ENCODE measurements around the gene ATAD1. TPM values are rescaled to one million over a fixed set of nuclear protein-coding genes. Genes with fewer than 3 reads are reported as not detected.
"Not testable (repeated sequence)": the region's sequence is repeated elsewhere in the genome, so short reads cannot be mapped to it uniquely, and the experiment has no call there.

The ATAD1 gene
- total RNA-seq, 1 experiment from 2014 or later = 41.6 TPM

- Histone ChIP-seq H3K27me3 (ENCODE audit: low read length) (no peaks in the 10 kb centered on the region), H3K4me1 (ENCODE audit: low read length) (peaks cover 24% of the 10 kb centered on the region), H3K27ac (ENCODE audit: low read length) (peak within 1 kb of the TSS; percentile 97), H3K79me2 (ENCODE audit: low read length) (peaks cover 43% of the 10 kb centered on the region), H3K4me3 (ENCODE audit: low read length) (peak within 1 kb of the TSS; percentile 69), H3K9ac (ENCODE audit: low read length) (peak within 1 kb of the TSS; percentile 96), H3K9me3 (ENCODE audit: low read length) (no peaks in the 10 kb centered on the region), H4K20me1 (ENCODE audit: insufficient read depth, low read depth, low read length) (no peaks in the 10 kb centered on the region), H3K4me2 (ENCODE audit: low read depth, low read length, poor library complexity, severe bottlenecking) (peak within 1 kb of the TSS; percentile 93), H2AFZ (ENCODE audit: low read length) (no peak within 1 kb of the TSS), H3K9me2 (replicated peaks; ENCODE audit: insufficient read depth, low read length) (no peaks in the 10 kb centered on the region), H3K36me3 (ENCODE audit: insufficient read depth, low read length) (peaks cover 38% of the 10 kb centered on the region)
- peak; percentile 93 for DNase-seq
Observed at GRCh38 chr10:87863053-87863943, 45.3 kb upstream of the ATAD1 start, which contains the start of the genes KLLN and PTEN. TSS of gene KLLN (minus strand) at chr10:87863533. CDS start at chr10:87862487, 1,046 bp downstream. TSS of gene PTEN (plus strand) at chr10:87863625. CDS start at chr10:87864470, 845 bp downstream.

- Histone ChIP-seq H3K36me3 (ENCODE audit: insufficient read depth, low read length) (peaks cover 32% of the 10 kb centered on the region), H3K9me3 (ENCODE audit: low read length) (no peaks in the 10 kb centered on the region), H3K4me2 (ENCODE audit: low read depth, low read length, poor library complexity, severe bottlenecking) (peak overlapping the region; percentile 93), H3K27ac (ENCODE audit: low read length) (peak overlapping the region; percentile 97), H3K9ac (ENCODE audit: low read length) (peak overlapping the region; percentile 96), H3K79me2 (ENCODE audit: low read length) (peaks cover 36% of the 10 kb centered on the region), H4K20me1 (ENCODE audit: insufficient read depth, low read depth, low read length) (no peaks in the 10 kb centered on the region), H3K27me3 (ENCODE audit: low read length) (no peaks in the 10 kb centered on the region), H3K4me3 (ENCODE audit: low read length) (peak overlapping the region; percentile 69), H3K4me1 (ENCODE audit: low read length) (peaks cover 19% of the 10 kb centered on the region), H2AFZ (ENCODE audit: low read length) (no peak overlapping the region), H3K9me2 (replicated peaks; ENCODE audit: insufficient read depth, low read length) (no peaks in the 10 kb centered on the region)
- no peak for DNase-seq
Observed at GRCh38 chr10:87862679-87863052, 44.6 kb upstream of the ATAD1 start.

GRCh38 chr10:87861953-87862678 lies 44.1 kb upstream of the ATAD1 start:
- peak; percentile 96 for DNase-seq
- H3K4me3 ChIP-seq (ENCODE audit: low read length) = peak overlapping the region; percentile 69

GRCh38 chr10:87861566-87861952 lies 43.5 kb upstream of the ATAD1 start:
- Histone ChIP-seq H3K4me1 (ENCODE audit: low read length) (peaks cover 19% of the 10 kb centered on the region), H2AFZ (ENCODE audit: low read length) (no peak overlapping the region), H3K9me3 (ENCODE audit: low read length) (no peaks in the 10 kb centered on the region), H3K27ac (ENCODE audit: low read length) (peak overlapping the region; percentile 97), H3K36me3 (ENCODE audit: insufficient read depth, low read length) (peaks cover 22% of the 10 kb centered on the region), H3K4me2 (ENCODE audit: low read depth, low read length, poor library complexity, severe bottlenecking) (peak overlapping the region; percentile 93), H3K27me3 (ENCODE audit: low read length) (no peaks in the 10 kb centered on the region), H3K79me2 (ENCODE audit: low read length) (peaks cover 25% of the 10 kb centered on the region), H4K20me1 (ENCODE audit: insufficient read depth, low read depth, low read length) (no peaks in the 10 kb centered on the region), H3K9me2 (replicated peaks; ENCODE audit: insufficient read depth, low read length) (no peaks in the 10 kb centered on the region), H3K9ac (ENCODE audit: low read length) (peak overlapping the region; percentile 96), H3K4me3 (ENCODE audit: low read length) (peak overlapping the region; percentile 69)
- DNase-seq = peak; percentile 71

More at GRCh38 chr10:87861953-87862678, 44.1 kb upstream of the ATAD1 start:
- Histone ChIP-seq H3K36me3 (ENCODE audit: insufficient read depth, low read length) (peaks cover 27% of the 10 kb centered on the region), H3K79me2 (ENCODE audit: low read length) (peaks cover 31% of the 10 kb centered on the region), H3K4me1 (ENCODE audit: low read length) (peaks cover 19% of the 10 kb centered on the region), H3K27me3 (ENCODE audit: low read length) (no peaks in the 10 kb centered on the region), H3K9ac (ENCODE audit: low read length) (peak overlapping the region; percentile 96), H2AFZ (ENCODE audit: low read length) (no peak overlapping the region), H3K4me2 (ENCODE audit: low read depth, low read length, poor library complexity, severe bottlenecking) (peak overlapping the region; percentile 93), H4K20me1 (ENCODE audit: insufficient read depth, low read depth, low read length) (no peaks in the 10 kb centered on the region), H3K27ac (ENCODE audit: low read length) (peak overlapping the region; percentile 97), H3K9me3 (ENCODE audit: low read length) (no peaks in the 10 kb centered on the region), H3K9me2 (replicated peaks; ENCODE audit: insufficient read depth, low read length) (no peaks in the 10 kb centered on the region)

GRCh38 chr10:87860816-87861403 lies 42.9 kb upstream of the ATAD1 start:
- Histone ChIP-seq H3K4me1 (ENCODE audit: low read length) (peaks cover 19% of the 10 kb centered on the region), H3K79me2 (ENCODE audit: low read length) (peaks cover 19% of the 10 kb centered on the region), H3K4me2 (ENCODE audit: low read depth, low read length, poor library complexity, severe bottlenecking) (peak overlapping the region; percentile 93), H3K27ac (ENCODE audit: low read length) (peak overlapping the region; percentile 97), H3K36me3 (ENCODE audit: insufficient read depth, low read length) (peaks cover 16% of the 10 kb centered on the region), H3K27me3 (ENCODE audit: low read length) (no peaks in the 10 kb centered on the region), H3K9me3 (ENCODE audit: low read length) (no peaks in the 10 kb centered on the region), H3K4me3 (ENCODE audit: low read length) (peak overlapping the region; percentile 69), H2AFZ (ENCODE audit: low read length) (no peak overlapping the region), H4K20me1 (ENCODE audit: insufficient read depth, low read depth, low read length) (no peaks in the 10 kb centered on the region), H3K9ac (ENCODE audit: low read length) (peak overlapping the region; percentile 96), H3K9me2 (replicated peaks; ENCODE audit: insufficient read depth, low read length) (no peaks in the 10 kb centered on the region)
- DNase-seq = peak; percentile 56

- H3K36me3 ChIP-seq (ENCODE audit: insufficient read depth, low read length) = peaks cover 9% of the 10 kb centered on the region; the same call in 1 of the 2 replicates
- H3K4me1 ChIP-seq (ENCODE audit: low read length) = peaks cover 19% of the 10 kb centered on the region
- H3K27ac ChIP-seq (ENCODE audit: low read length) = peak overlapping the region; percentile 97
- H3K9ac ChIP-seq (ENCODE audit: low read length) = peak overlapping the region; percentile 96
- H3K4me2 ChIP-seq (ENCODE audit: low read depth, low read length, poor library complexity, severe bottlenecking) = peak overlapping the region; percentile 93
- no peak overlapping the region for H2AFZ ChIP-seq (ENCODE audit: low read length)
- H4K20me1 ChIP-seq (ENCODE audit: insufficient read depth, low read depth, low read length) = no peaks in the 10 kb centered on the region
- peaks cover 13% of the 10 kb centered on the region for H3K79me2 ChIP-seq (ENCODE audit: low read length)
- no peaks in the 10 kb centered on the region for H3K9me3 ChIP-seq (ENCODE audit: low read length)
- no peaks in the 10 kb centered on the region for H3K9me2 ChIP-seq (replicated peaks; ENCODE audit: insufficient read depth, low read length)
- DNase-seq = peak; percentile 84
- no peaks in the 10 kb centered on the region for H3K27me3 ChIP-seq (ENCODE audit: low read length)
- H3K4me3 ChIP-seq (ENCODE audit: low read length) = peak overlapping the region; percentile 69; the same call in 1 of the 2 replicates
Observed at GRCh38 chr10:87860156-87860795, 42.2 kb upstream of the ATAD1 start.

- H3K9me2 ChIP-seq (replicated peaks; ENCODE audit: insufficient read depth, low read length); H3K27ac ChIP-seq (ENCODE audit: low read length); H3K36me3 ChIP-seq (ENCODE audit: insufficient read depth, low read length); H4K20me1 ChIP-seq (ENCODE audit: insufficient read depth, low read depth, low read length); H3K9ac ChIP-seq (ENCODE audit: low read length); H2AFZ ChIP-seq (ENCODE audit: low read length); H3K27me3 ChIP-seq (ENCODE audit: low read length); H3K79me2 ChIP-seq (ENCODE audit: low read length); DNase-seq; H3K4me2 ChIP-seq (ENCODE audit: low read depth, low read length, poor library complexity, severe bottlenecking); H3K9me3 ChIP-seq (ENCODE audit: low read length); H3K4me3 ChIP-seq (ENCODE audit: low read length): not testable (repeated sequence)
- H3K4me1 ChIP-seq (ENCODE audit: low read length) = peaks cover 11% of the 10 kb centered on the region
Observed at GRCh38 chr10:87855665-87856064, 37.6 kb upstream of the ATAD1 start.
